Hepatocyte (in vitro differentiated cells): ENCODE data around the gene KNSTRN. TPM values are rescaled to one million over a fixed set of nuclear protein-coding genes. Genes with fewer than 3 reads are reported as not detected.

ENCODE experiments used
- DNase-seq: peaks from one replicate; pipeline ENCODE4 v3.0.0-alpha.2; 2016; ENCODE audit warnings: low spot score
- H2AFZ ChIP-seq: fragments of 200-600 bp; sonication (generic); 2 replicates; pipeline ENCODE4 v1.6.0; 2016; ENCODE audit warnings: antibody characterized with exemption, mild to moderate bottlenecking
- H3K27ac ChIP-seq: fragments of 200-600 bp; sonication (generic); 2 replicates; pipeline ENCODE4 v1.5.1; 2016; ENCODE audit warnings: mild to moderate bottlenecking
- H3K27me3 ChIP-seq: fragments of 200-600 bp; sonication (generic); 2 replicates; pipeline ENCODE4 v1.6.1; 2016
- H3K36me3 ChIP-seq: fragments of 200-600 bp; sonication (generic); replicated peaks from 2 replicates; pipeline ENCODE4 v1.5.1; 2016; ENCODE audit warnings: low read depth; ENCODE audit not compliant: insufficient read depth
- H3K4me1 ChIP-seq: fragments of 200-600 bp; sonication (generic); 2 replicates; pipeline ENCODE4 v1.5.1; 2016; ENCODE audit warnings: mild to moderate bottlenecking, moderate library complexity; ENCODE audit not compliant: insufficient read depth
- H3K4me2 ChIP-seq: fragments of 200-600 bp; sonication (generic); 2 replicates; pipeline ENCODE4 v1.6.0; 2016
- H3K4me3 ChIP-seq: fragments of 200-600 bp; sonication (generic); 2 replicates; pipeline ENCODE4 v1.5.1; 2016; ENCODE audit warnings: mild to moderate bottlenecking
- H3K79me2 ChIP-seq: fragments of 200-600 bp; sonication (generic); 2 replicates; pipeline ENCODE4 v1.6.0; 2017; ENCODE audit warnings: mild to moderate bottlenecking
- H3K9me2 ChIP-seq: fragments of 200-600 bp; sonication (generic); replicated peaks from 2 replicates; pipeline ENCODE4 v1.6.0; 2017; ENCODE audit warnings: mild to moderate bottlenecking; ENCODE audit not compliant: insufficient read depth
- H3K9me3 ChIP-seq: fragments of 200-600 bp; sonication (generic); 2 replicates; pipeline ENCODE4 v1.5.1; 2016; ENCODE audit warnings: low read depth, mild to moderate bottlenecking
- H4K20me1 ChIP-seq: fragments of 200-600 bp; sonication (generic); 2 replicates; pipeline ENCODE4 v1.6.0; 2016; ENCODE audit warnings: mild to moderate bottlenecking; ENCODE audit not compliant: insufficient read depth, poor library complexity, severe bottlenecking
- EZH2 ChIP-seq: fragments of 200-600 bp; sonication (generic); IDR thresholded peaks from 2 replicates; pipeline ENCODE4 v1.6.1; 2016; ENCODE audit warnings: antibody characterized with exemption, mild to moderate bottlenecking, borderline replicate concordance
- EZH2phosphoT487 ChIP-seq: fragments of 200-600 bp; sonication (generic); IDR thresholded peaks from one replicate; pipeline ENCODE4 v1.6.1; 2018; ENCODE audit warnings: antibody characterized with exemption, mild to moderate bottlenecking, low read depth, moderate library complexity; ENCODE audit not compliant: unreplicated experiment, severe bottlenecking
- WGBS: methylation state at CpG from one replicate; pipeline ENCODE4 v1.1.6; 2016; ENCODE audit warnings: low lambda C conversion rate; ENCODE audit errors: missing lambda C conversion rate; 5-methylcytosine and 5-hydroxymethylcytosine counted together
- polyA plus RNA-seq: library from polyadenylated mRNA; unstranded; fragments of >200 nt; fragmentation: Nextera tagmentation; extraction: Ambion mirVana; gene quantifications from 2 replicates; pipeline ENCODE4 v1.2.1, GENCODE V29; 2016
- total RNA-seq: library from RNA; depleted of rRNA; stranded (reverse); fragments of >200 nt; gene quantifications from 2 replicates; pipeline ENCODE4 v1.2.3, GENCODE V29; 2014
- TF ChIP-seq, protein P1 (sequence below): fragments of 200-600 bp; sonication (generic); IDR thresholded peaks from 2 replicates; pipeline ENCODE4 v1.5.1; 2016; ENCODE audit warnings: antibody characterized with exemption, mild to moderate bottlenecking; ENCODE audit not compliant: poor library complexity

KNSTRN gene
- total and polyA plus RNA-seq, 2 experiments from 2014 or later, result 14.0 to 24.0 TPM

DNA sequence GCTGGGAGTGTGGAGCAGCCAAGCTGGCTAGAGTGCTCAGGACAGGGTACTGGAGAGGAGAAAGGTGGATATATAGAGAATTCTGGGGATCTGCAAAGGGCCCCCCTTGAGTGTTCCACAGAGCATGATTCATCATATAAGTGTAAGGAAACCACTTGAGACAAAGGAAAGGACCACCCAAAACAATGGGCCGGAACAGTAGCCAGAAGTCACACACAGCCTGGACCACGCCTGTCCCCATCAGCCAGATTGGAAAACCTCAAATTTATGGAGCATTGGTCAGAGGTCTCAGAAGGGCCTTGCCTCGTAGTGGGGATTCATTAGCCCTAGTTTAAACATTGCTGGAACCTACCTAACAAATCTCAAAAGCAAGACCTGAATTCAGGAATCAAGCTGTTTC lies 4.9 kb upstream of the KNSTRN start:
- H2AFZ ChIP-seq, result no peak overlapping the region
- H4K20me1 ChIP-seq, result no peaks in the 10 kb centered on the region
- no peak overlapping the region for H3K27ac ChIP-seq
- H3K27me3 ChIP-seq, result no peaks in the 10 kb centered on the region
- H3K4me1 ChIP-seq, result no peaks in the 10 kb centered on the region
- no peaks in the 10 kb centered on the region for H3K36me3 ChIP-seq
- H3K4me3 ChIP-seq, result no peak overlapping the region
- no peak overlapping the region for H3K4me2 ChIP-seq
- no peaks in the 10 kb centered on the region for H3K79me2 ChIP-seq
- 91% methylated on average over 3 of the region's 3 CpGs for WGBS
- no peaks in the 10 kb centered on the region for H3K9me3 ChIP-seq
- no peak for DNase-seq
- no peaks in the 10 kb centered on the region for H3K9me2 ChIP-seq
- TF ChIP-seq, protein P1, sequence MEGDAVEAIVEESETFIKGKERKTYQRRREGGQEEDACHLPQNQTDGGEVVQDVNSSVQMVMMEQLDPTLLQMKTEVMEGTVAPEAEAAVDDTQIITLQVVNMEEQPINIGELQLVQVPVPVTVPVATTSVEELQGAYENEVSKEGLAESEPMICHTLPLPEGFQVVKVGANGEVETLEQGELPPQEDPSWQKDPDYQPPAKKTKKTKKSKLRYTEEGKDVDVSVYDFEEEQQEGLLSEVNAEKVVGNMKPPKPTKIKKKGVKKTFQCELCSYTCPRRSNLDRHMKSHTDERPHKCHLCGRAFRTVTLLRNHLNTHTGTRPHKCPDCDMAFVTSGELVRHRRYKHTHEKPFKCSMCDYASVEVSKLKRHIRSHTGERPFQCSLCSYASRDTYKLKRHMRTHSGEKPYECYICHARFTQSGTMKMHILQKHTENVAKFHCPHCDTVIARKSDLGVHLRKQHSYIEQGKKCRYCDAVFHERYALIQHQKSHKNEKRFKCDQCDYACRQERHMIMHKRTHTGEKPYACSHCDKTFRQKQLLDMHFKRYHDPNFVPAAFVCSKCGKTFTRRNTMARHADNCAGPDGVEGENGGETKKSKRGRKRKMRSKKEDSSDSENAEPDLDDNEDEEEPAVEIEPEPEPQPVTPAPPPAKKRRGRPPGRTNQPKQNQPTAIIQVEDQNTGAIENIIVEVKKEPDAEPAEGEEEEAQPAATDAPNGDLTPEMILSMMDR, result no peak
- TF ChIP-seq EZH2phosphoT487 (no peak), EZH2 (no peak)

DNA sequence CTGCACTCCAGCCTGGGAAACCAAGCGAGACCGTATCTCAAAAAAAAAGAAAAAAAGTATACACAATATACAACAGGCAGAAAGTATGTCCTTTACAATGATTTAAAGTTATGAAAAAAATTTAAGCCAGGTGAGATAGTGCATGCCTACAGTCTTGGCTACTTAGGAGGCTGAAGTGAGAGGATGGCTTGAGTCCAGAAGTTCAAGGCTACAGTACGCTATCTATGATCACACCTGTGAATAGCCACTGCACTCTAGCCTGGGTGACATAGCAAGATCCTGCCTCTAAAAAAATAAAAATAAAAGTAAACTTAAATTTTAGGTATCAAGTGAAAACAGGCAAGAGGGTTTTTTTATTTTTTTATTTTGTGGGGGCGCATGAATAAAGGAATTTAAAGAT lies 3.1 kb upstream of the KNSTRN start:
- Histone ChIP-seq H3K9me3 (no peaks in the 10 kb centered on the region), H3K9me2 (no peaks in the 10 kb centered on the region), H3K27me3 (no peaks in the 10 kb centered on the region), H2AFZ (no peak overlapping the region), H4K20me1 (no peaks in the 10 kb centered on the region), H3K4me2 (no peak overlapping the region), H3K4me3 (no peak overlapping the region), H3K4me1 (no peaks in the 10 kb centered on the region), H3K27ac (no peak overlapping the region), H3K79me2 (peaks cover 14% of the 10 kb centered on the region), H3K36me3 (no peaks in the 10 kb centered on the region)
- TF ChIP-seq EZH2 (no peak), EZH2phosphoT487 (no peak)
- TF ChIP-seq, protein P1, result no peak
- no peak for DNase-seq
- 89% methylated on average over 4 of the region's 4 CpGs for WGBS

DNA sequence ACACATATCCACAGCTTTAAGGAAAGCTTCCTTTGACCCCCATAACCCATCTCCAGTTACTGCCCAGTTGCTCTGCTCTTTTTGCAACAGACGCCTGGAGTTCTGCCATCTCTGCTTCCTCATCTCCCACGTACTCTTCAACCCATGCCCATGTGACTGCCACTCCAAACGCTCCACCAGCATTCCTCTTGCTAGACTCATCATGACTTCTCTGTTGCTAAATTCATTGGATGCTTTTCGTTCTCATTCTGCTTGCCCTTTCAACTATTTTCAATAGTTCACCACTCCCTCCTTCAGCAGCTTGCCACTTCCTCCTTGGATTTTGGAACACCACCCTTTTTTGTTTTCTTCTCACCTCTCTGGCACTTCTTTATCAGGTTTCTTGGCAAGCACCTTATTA lies 2.7 kb upstream of the KNSTRN start:
- H3K4me2 ChIP-seq, result no peak overlapping the region
- no peaks in the 10 kb centered on the region for H3K27me3 ChIP-seq
- 47% methylated on average over 4 of the region's 4 CpGs for WGBS
- H3K4me3 ChIP-seq, result no peak overlapping the region
- TF ChIP-seq EZH2phosphoT487 (no peak), EZH2 (no peak)
- TF ChIP-seq, protein P1, result no peak
- no peaks in the 10 kb centered on the region for H4K20me1 ChIP-seq
- H3K79me2 ChIP-seq, result peaks cover 19% of the 10 kb centered on the region
- no peaks in the 10 kb centered on the region for H3K9me2 ChIP-seq
- H2AFZ ChIP-seq, result no peak overlapping the region
- H3K36me3 ChIP-seq, result no peaks in the 10 kb centered on the region
- H3K4me1 ChIP-seq, result no peaks in the 10 kb centered on the region
- peak; percentile 68 for DNase-seq
- H3K27ac ChIP-seq, result no peak overlapping the region
- H3K9me3 ChIP-seq, result no peaks in the 10 kb centered on the region

DNA sequence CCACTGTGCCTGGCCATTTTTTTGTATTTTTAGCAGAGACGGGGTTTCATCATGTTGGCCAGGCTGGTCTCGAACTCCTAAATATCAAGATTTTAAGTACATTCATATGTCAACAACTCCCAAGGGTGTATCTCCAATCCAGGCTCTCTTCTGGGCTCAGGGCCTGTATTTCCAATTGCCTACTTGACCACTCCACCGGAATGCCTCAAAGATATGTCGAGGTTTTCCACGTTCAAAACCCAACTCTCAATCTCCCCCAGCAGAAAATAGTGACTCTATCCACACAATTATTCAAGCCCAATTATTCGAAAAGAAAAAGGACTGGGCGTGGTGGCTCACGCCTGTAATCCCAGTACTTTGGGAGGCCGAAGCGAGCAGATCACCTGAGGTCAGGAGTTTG lies 1.9 kb upstream of the KNSTRN start:
- Histone ChIP-seq H3K36me3 (no peaks in the 10 kb centered on the region), H3K9me3 (no peaks in the 10 kb centered on the region), H3K27me3 (no peaks in the 10 kb centered on the region), H4K20me1 (no peaks in the 10 kb centered on the region), H3K4me1 (no peaks in the 10 kb centered on the region), H3K9me2 (no peaks in the 10 kb centered on the region), H3K4me3 (no peak overlapping the region), H3K4me2 (no peak overlapping the region), H2AFZ (no peak overlapping the region), H3K79me2 (peaks cover 27% of the 10 kb centered on the region), H3K27ac (no peak overlapping the region)
- WGBS, result 99% methylated on average over 10 of the region's 10 CpGs
- no peak for TF ChIP-seq EZH2
- no peak for TF ChIP-seq EZH2phosphoT487
- TF ChIP-seq, protein P1, result no peak
- no peak for DNase-seq
